ENCODE data around the gene VPS37B.

Gene VPS37B

GRCh38 chr12:122830517-122831214 is 65.3 kb downstream of the VPS37B start (continued):
- TF ChIP-seq PATZ1 (tag by site-specific recombination; IDR thresholded peaks at IDR 0.05) (peak; percentile 80), ZNF707 (tag by site-specific recombination; IDR thresholded peaks at IDR 0.05) (0 out of 2 replicates have a peak, but pooled peaks have one; percentile 29), TSHZ1 (tag by site-specific recombination; IDR thresholded peaks at IDR 0.05; ENCODE audit: borderline replicate concordance) (0 out of 2 replicates have a peak, but pooled peaks have one; percentile 38), ZNF518A (tag by site-specific recombination; conservative IDR thresholded peaks at IDR 0.05; ENCODE audit: low read depth) (no peak), ZNF785 (tag by site-specific recombination; IDR thresholded peaks at IDR 0.05) (no peak), KLF1 (tag by site-specific recombination; IDR thresholded peaks at IDR 0.05) (peak; percentile 85), ZNF140 (tag by site-specific recombination; IDR thresholded peaks at IDR 0.05) (no peak), ZNF692 (tag by site-specific recombination; IDR thresholded peaks at IDR 0.05) (peak; percentile 37; the same call in 1 of the 2 replicates), SP7 (tag by site-specific recombination; IDR thresholded peaks at IDR 0.05) (peak; percentile 71), ZNF146 (tag by site-specific recombination; IDR thresholded peaks at IDR 0.05) (peak; percentile 14; the same call in 1 of the 2 replicates), EGR2 (tag by site-specific recombination; IDR thresholded peaks at IDR 0.05; ENCODE audit: low read depth) (peak; percentile 15; the same call in 1 of the 2 replicates), SP2 (tag by site-specific recombination; IDR thresholded peaks at IDR 0.05) (peak; percentile 18; the same call in 1 of the 2 replicates), ZNF549 (tag by site-specific recombination; IDR thresholded peaks at IDR 0.05) (no peak), ZNF473 (tag by site-specific recombination; IDR thresholded peaks at IDR 0.05) (peak; percentile 10; the same call in 1 of the 2 replicates), PRDM6 (tag by site-specific recombination; IDR thresholded peaks at IDR 0.05) (no peak), ZBTB49 (tag by site-specific recombination; IDR thresholded peaks at IDR 0.05; ENCODE audit: low read depth) (no peak), YY1 (tag by site-specific recombination; IDR thresholded peaks at IDR 0.05) (no peak), ZNF324 (tag by site-specific recombination; IDR thresholded peaks at IDR 0.05) (peak; percentile 82; the same call in 1 of the 2 replicates), ZNF274 (IDR thresholded peaks at IDR 0.05; ENCODE audit: low read length) (no peak), ZNF274 (tag by site-specific recombination; IDR thresholded peaks at IDR 0.05; ENCODE audit: borderline replicate concordance) (no peak), ZFP3 (tag by site-specific recombination; IDR thresholded peaks at IDR 0.05; ENCODE audit: low read depth) (no peak), SP3 (tag by site-specific recombination; IDR thresholded peaks at IDR 0.05) (peak; percentile 47), ZEB2 (tag by site-specific recombination; IDR thresholded peaks at IDR 0.05) (peak; percentile 63)

Measured in HEK293 (cell line).